Measurements from ENCODE around the gene STIMATE.

STIMATE gene

DNA sequence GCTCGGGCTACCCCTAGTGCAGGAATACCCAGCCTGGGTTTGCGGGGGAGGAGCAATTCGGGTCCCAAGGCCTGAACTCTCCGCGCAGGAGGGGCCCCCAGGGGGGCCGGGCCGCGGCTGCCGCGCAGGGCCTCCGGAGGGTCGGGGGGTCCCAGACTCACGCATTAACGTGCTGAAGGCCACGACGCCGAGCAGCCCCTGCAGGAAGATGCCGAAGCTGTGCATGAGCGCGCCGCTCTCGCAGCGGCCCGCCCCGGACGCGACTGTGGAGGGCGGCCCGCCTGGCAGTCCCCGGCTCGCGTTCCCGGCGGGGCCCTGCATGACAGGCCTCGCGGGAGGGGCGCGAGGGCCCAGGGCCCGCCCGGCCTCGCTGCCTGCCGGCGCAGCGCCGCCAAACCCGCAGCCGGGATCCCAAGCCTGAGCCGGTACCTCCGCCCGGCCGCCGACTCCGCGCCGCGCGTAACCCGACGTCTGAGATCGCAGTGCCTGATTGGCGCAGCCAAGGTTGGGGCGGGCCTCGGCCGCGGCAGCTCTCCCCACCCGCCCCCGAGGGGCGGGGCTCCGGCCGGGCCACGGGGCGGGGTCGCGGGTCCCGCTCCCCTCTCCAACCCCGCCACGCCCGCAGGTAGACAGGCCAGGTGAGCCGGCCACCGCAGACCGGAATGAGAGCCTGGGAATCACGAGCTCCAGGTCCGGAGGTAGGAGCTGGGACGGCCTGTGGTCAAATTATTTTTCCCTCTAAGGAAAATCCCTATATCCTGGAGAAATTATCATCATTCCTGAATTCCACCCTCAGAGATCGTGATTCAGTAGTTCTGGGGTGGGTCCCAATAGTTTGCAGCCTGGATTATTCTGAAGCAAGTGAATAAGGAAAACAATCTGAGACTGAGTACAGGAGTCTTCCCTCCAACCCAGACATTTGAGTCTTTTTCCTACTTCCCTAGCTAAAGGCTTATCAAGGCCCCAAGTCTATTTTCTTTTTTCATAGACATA, at the start of gene STIMATE:
Gene STIMATE (minus strand): TSS at position 419 of the 993 bp plus-strand sequence. CDS start 98 bp downstream, at position 321.
- peak; percentile 92 for DNase-seq

DNA sequence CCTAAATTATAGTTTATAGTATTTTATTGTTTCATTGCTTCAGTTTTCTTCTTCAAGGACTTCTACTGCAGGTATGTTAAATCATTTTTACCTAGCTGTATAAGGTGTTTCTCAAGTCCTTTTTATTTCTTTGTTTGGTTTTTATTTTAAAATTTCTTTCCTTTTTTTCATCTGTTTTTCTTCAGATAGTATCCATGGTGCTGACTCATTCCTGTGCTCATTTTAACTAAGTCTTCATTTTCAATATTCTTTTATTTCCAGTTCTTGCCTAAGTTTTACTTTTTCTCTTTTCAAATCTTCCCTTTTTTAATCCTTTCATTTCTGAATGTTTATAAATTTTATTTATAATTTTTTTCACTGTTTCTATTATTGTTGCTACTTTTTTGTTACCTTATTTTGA, 42.3 kb upstream of the STIMATE start:
- DNase-seq = no peak

DNA sequence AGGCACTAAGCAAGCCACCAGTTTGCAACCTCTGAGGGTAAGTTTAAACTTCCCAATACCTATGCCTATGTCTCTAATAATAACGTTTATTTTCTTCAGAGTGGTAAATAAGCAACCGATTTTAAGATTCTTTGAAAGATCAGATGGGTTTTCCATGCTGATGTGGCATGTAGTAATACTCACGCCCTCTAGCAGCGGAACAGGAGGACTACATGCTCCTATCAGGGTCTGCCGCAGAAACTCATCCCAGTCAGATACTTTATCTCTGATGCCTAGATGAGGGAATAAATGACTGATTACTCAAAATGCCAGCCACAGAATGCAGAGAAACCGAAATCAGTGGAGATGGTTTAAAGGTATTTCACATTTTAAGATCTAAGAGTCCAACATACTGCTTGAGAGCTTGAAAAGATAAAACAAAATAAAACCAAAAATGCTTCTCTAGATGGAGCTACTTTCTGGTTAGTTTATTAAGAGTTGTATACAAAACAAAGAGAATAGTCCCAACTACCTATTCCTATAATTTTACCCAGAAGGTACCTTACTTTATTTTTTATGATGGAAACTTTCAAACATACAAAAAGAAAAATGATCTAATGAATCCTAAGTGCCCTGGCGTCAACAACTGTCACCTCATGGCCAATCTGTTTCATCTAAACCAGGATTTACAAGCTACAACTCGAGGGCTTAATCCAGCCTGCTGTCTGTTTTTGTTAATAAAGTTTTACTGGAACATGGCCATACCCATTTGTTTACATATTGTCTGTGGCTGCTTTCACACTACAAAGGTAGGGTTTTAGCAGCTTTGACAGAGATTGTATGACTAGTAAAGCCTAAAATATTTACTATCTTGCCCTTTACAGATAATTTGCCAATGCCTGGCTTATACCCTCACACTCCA, 37.5 kb upstream of the STIMATE start:
- DNase-seq = peak; percentile 64

DNA sequence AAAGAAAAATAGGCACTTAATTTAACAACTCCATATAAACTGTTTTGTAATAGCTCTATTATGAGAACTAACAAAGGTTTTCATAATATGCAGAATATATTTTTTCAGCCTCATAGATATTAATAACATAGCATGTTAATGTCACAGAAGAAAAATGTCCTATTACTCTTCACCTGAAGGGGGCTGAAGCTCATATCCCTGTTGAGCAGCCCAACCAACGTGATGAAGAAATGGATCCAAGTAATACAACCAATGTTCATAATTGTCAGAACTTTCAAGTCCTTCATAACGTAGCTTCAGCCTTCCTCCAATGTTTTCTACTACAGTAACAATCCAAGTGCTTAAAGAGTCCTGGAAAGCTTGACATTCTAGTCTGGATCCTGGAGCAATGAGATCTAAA, 34.5 kb upstream of the STIMATE start:
- no peak for DNase-seq

DNA sequence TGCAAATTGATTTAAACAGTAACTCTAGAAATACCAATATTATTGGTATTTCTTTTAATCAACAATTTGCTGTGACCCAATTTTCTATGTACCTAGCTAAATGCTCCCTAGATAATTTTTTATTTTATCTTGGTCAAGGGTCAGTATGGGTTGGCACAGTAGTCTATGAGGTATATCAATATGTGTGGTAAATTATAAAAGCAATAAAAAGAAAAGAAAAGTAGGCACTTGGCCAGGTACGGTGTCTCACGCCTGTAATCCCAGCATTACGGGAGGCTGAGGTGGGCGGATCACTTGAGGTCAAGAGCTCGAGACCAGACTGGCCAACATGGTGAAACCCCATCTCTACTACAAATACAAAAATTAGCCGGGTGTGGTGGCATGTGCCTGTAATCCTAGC, 34.0 kb upstream of the STIMATE start:
- DNase-seq = no peak

DNA sequence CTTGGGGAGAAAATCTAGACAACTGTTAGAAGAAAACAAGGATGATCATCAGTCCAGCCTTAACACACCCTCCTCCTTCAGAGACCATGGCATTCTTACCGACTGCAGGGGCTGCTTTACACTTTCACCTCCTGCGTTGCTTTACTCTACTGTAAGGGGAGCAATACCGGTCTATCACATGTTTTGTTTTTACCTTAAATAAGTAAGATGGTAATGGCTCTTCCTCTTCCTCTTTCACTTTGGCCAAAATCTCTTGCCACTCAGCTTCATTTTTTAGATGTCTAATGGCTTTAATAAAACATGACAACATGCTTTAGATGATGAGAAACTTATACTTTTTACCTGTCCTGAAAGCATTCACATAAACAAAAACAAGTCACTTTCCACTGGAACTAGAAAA, 33.4 kb upstream of the STIMATE start:
- no peak for DNase-seq

GRCh38 chr3:52926554-52926953, 29.2 kb upstream of the STIMATE start:
- DNase-seq = no peak

- peak; percentile 3 for DNase-seq
Observed at GRCh38 chr3:52925405-52926313, 28.3 kb upstream of the STIMATE start.

- DNase-seq = no peak
Observed at GRCh38 chr3:52923963-52924362, 26.6 kb upstream of the STIMATE start.

GRCh38 chr3:52920841-52921240, 23.5 kb upstream of the STIMATE start:
- no peak for DNase-seq

DNA sequence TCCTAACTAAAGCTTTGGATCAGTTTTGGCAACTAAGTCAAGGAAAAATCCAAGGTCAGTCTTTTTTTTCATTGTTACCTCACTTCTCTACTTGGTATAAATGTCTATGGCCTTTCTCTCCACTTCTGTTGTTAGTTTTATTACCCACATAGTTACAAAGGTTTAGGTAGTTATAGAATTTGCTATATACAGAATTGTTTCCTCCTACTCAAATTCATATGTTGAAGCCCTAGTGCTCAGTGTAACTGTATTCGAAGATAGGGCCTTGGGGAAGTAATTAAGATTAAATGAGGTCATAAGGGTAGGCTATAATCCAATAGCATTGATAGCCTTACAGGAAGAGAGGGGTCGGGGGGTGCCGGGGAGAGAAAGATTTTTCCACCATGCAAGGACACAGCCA, 19.7 kb upstream of the STIMATE start:
- no peak for DNase-seq

- DNase-seq = no peak
Observed at GRCh38 chr3:52915294-52915693, 17.9 kb upstream of the STIMATE start.

GRCh38 chr3:52912885-52913731, 15.8 kb upstream of the STIMATE start:
- no peak for DNase-seq

DNA sequence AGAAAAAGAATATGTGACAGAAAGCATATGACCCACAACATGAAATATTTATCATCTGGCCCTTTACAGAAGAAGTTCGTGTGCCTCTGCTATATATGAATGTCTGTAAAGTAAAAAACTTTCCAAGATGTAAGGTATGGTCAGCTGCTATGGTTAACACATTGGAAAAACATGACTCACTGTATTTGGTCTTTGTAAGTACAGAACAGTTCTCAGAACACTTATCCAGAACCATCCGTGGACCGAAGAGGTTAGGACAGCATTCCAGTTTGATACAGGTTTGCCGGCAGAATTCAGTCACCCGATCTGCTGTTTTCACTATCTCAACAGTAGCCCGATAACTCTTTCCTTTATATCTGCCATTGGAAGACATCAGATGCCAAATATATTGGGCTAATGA, 13.5 kb upstream of the STIMATE start:
- no peak for DNase-seq

DNA sequence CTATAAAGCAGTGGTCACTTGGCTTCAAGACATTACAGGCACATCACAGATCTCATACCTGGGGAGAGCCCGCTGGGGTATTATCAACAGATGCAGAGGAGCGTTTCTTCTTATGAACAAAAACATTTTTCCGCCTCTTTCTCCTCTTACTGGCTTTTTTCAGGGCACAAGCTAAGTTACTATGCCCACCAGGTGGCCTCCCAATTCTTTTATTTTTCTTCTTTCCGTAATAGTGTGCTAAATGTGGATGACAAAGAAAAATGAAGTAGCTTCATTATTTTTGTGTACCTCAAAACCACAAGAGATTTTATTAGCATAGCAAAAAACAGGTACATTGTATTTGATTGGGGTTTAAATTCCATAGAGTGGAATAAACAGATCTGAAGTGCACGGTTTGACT, 10.1 kb upstream of the STIMATE start:
- DNase-seq = no peak

DNA sequence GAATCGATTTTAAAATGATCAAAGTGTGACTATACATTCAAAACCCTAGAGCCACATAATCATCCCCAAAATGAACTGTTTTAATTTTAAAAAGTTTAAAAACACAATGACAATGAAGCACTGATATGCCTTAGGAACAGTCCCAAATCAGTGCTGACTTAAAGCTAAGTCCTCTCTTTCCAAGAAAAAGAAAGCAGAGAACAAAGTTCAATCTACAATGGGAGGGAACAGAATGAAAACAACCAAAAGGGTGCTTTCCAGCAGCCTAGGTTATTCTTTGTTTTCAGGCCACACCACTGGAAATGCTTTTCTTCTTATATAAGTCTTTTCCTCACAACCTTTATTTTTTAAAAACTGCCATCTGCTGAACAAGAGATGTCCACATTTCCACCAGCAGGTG, 7.2 kb upstream of the STIMATE start:
- DNase-seq = no peak

GRCh38 chr3:52904000-52904399, 6.7 kb upstream of the STIMATE start:
- DNase-seq = no peak

- DNase-seq = no peak
Observed at GRCh38 chr3:52896613-52897012, 735 bp downstream of the STIMATE start.

- no peak for DNase-seq
Observed at GRCh38 chr3:52896151-52896550, 1.2 kb downstream of the STIMATE start.

DNA sequence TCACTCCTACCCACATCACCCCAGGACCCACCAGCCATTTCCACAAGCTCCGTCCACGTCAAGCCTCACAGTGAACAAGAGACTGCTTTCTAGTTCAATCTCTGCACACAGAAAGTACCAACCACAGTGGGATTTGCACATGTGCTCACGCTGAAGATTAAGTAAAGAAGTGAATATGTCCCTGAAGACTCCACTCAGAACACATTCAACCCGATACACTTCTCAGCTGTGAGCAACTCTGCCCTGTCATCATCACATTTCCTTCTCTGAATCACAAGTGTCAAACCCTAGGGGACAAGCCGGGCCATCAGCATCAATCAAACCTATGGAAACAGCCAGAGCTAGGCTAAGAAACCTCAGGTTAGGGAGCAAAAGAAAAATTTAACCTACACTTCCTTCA, 1.9 kb downstream of the STIMATE start:
- DNase-seq = peak; percentile 56

GRCh38 chr3:52894756-52895155, 2.6 kb downstream of the STIMATE start:
- DNase-seq = no peak

GRCh38 chr3:52893723-52894122, 3.6 kb downstream of the STIMATE start:
- DNase-seq = no peak
